Measurements from ENCODE around the gene HFM1.
"Not testable (repeated sequence)": the region's sequence is repeated elsewhere in the genome, so short reads cannot be mapped to it uniquely, and the experiment has no call there.

The HFM1 gene

GRCh38 chr1:91404151-91405012 is at the start of gene HFM1:
Gene HFM1, minus strand, starts transcription at chr1:91404837. Its CDS starts 3,755 bp downstream, at chr1:91401082.
- peak in 1 of 3 donors; percentile 29 for DNase-seq (ENCODE audit: low read depth in 3 of 3, low spot score in 1 of 3)

- DNase-seq (ENCODE audit: low read depth in 3 of 3, low spot score in 1 of 3): no peak
Observed at GRCh38 chr1:91454136-91454535, 49.5 kb upstream of the HFM1 start.

- no peak for DNase-seq (ENCODE audit: low read depth in 3 of 3, low spot score in 1 of 3)
Observed at GRCh38 chr1:91450260-91450659, 45.6 kb upstream of the HFM1 start.

- not testable (repeated sequence) for DNase-seq (ENCODE audit: low read depth in 3 of 3, low spot score in 1 of 3)
Observed at GRCh38 chr1:91447782-91448181, 43.1 kb upstream of the HFM1 start.

- DNase-seq (ENCODE audit: low read depth in 3 of 3, low spot score in 1 of 3): not testable (repeated sequence)
Observed at GRCh38 chr1:91441980-91442379, 37.3 kb upstream of the HFM1 start.

GRCh38 chr1:91440847-91441246 is 36.2 kb upstream of the HFM1 start:
- no peak for DNase-seq (ENCODE audit: low read depth in 3 of 3, low spot score in 1 of 3)

GRCh38 chr1:91439016-91439415 is 34.4 kb upstream of the HFM1 start:
- no peak for DNase-seq (ENCODE audit: low read depth in 3 of 3, low spot score in 1 of 3)

GRCh38 chr1:91428182-91428798 is 23.7 kb upstream of the HFM1 start:
- no peak for DNase-seq (ENCODE audit: low read depth in 3 of 3, low spot score in 1 of 3)

- DNase-seq (ENCODE audit: low read depth in 3 of 3, low spot score in 1 of 3): no peak
Observed at GRCh38 chr1:91427741-91428140, 23.1 kb upstream of the HFM1 start.

GRCh38 chr1:91422523-91422922 is 17.9 kb upstream of the HFM1 start:
- DNase-seq (ENCODE audit: low read depth in 3 of 3, low spot score in 1 of 3): not testable (repeated sequence)

GRCh38 chr1:91412371-91412770 is 7.7 kb upstream of the HFM1 start:
- no peak for DNase-seq (ENCODE audit: low read depth in 3 of 3, low spot score in 1 of 3)

GRCh38 chr1:91406773-91407389 is 2.2 kb upstream of the HFM1 start:
- DNase-seq (ENCODE audit: low read depth in 3 of 3, low spot score in 1 of 3): no peak

GRCh38 chr1:91402023-91402422 is 2.6 kb downstream of the HFM1 start:
- DNase-seq (ENCODE audit: low read depth in 3 of 3, low spot score in 1 of 3): no peak

- DNase-seq (ENCODE audit: low read depth in 3 of 3, low spot score in 1 of 3): no peak
Observed at GRCh38 chr1:91400133-91400725, 4.4 kb downstream of the HFM1 start.

- DNase-seq (ENCODE audit: low read depth in 3 of 3, low spot score in 1 of 3): no peak
Observed at GRCh38 chr1:91398291-91398690, 6.3 kb downstream of the HFM1 start.

GRCh38 chr1:91397605-91398004 is 7.0 kb downstream of the HFM1 start:
- no peak for DNase-seq (ENCODE audit: low read depth in 3 of 3, low spot score in 1 of 3)

- no peak for DNase-seq (ENCODE audit: low read depth in 3 of 3, low spot score in 1 of 3)
Observed at GRCh38 chr1:91393042-91393441, 11.6 kb downstream of the HFM1 start.

GRCh38 chr1:91386109-91386508 is 18.5 kb downstream of the HFM1 start:
- no peak for DNase-seq (ENCODE audit: low read depth in 3 of 3, low spot score in 1 of 3)

- DNase-seq (ENCODE audit: low read depth in 3 of 3, low spot score in 1 of 3): no peak
Observed at GRCh38 chr1:91383456-91383855, 21.2 kb downstream of the HFM1 start.

GRCh38 chr1:91381844-91382243 is 22.8 kb downstream of the HFM1 start:
- DNase-seq (ENCODE audit: low read depth in 3 of 3, low spot score in 1 of 3): no peak

GRCh38 chr1:91374086-91374485 is 30.6 kb downstream of the HFM1 start:
- DNase-seq (ENCODE audit: low read depth in 3 of 3, low spot score in 1 of 3): no peak

- DNase-seq (ENCODE audit: low read depth in 3 of 3, low spot score in 1 of 3): not testable (repeated sequence)
Observed at GRCh38 chr1:91372230-91372629, 32.4 kb downstream of the HFM1 start.

Measured in stimulated activated CD4-positive, alpha-beta T cell treated with anti-CD3 and anti-CD28 coated beads, TNF-alpha, amount 100 ng/mL, for 1 hour (primary cell).